Esophagus muscularis mucosa (tissue), 4 donors: ENCODE results near the gene ATF4. TPM values are rescaled to one million over a fixed set of nuclear protein-coding genes. Genes with fewer than 3 reads are reported as not detected.

ENCODE experiments used
- DNase-seq: peaks from one replicate; pipeline ENCODE4 v3.0.0-alpha.2; 2017; ENCODE audit errors: extremely low spot score
- H3K27ac ChIP-seq, 4 donors: fragments of 200-600 bp; sonication (generic); replicated peaks in 1 of 4; 1 replicate in 3 of 4; 2 replicates in 1 of 4; pipeline ENCODE4 v1.5.1; 2016 to 2019; ENCODE audit warnings: mild to moderate bottlenecking in 1 of 4
- H3K27me3 ChIP-seq, 4 donors: fragments of 200-600 bp; sonication (generic); one replicate each; pipeline versions ENCODE4 v1.5.1 to v1.6.0; 2016 to 2019
- H3K36me3 ChIP-seq, 4 donors: fragments of 200-600 bp; sonication (generic); one replicate each; pipeline ENCODE4 v1.5.1; 2016 to 2019
- H3K4me1 ChIP-seq, 4 donors: fragments of 200-600 bp; sonication (generic); one replicate each; pipeline ENCODE4 v1.5.1; 2016 to 2019
- H3K4me3 ChIP-seq, 4 donors: fragments of 200-600 bp; sonication (generic); 1 replicate in 2 of 4; 2 replicates in 2 of 4; pipeline ENCODE4 v1.5.1; 2016 to 2019; ENCODE audit warnings: mild to moderate bottlenecking in 4 of 4, moderate library complexity in 1 of 4
- H3K9me3 ChIP-seq, 4 donors: fragments of 200-600 bp; sonication (generic); 1 replicate in 3 of 4; 2 replicates in 1 of 4; pipeline ENCODE4 v1.5.1; 2016 to 2019
- EP300 ChIP-seq: sonication (generic); formaldehyde crosslinking; IDR thresholded peaks from one replicate; pipeline ENCODE4 v1.6.1; 2017; ENCODE audit warnings: antibody characterized with exemption
- POLR2A ChIP-seq: fragments of 450-650 bp; IDR thresholded peaks from one replicate; pipeline ENCODE4 v1.6.1; 2017; ENCODE audit warnings: antibody characterized with exemption, moderate library complexity, mild to moderate bottlenecking, low read depth
- POLR2AphosphoS5 ChIP-seq, 2 donors: sonication (generic); formaldehyde crosslinking; IDR thresholded peaks; one replicate each; pipeline ENCODE4 v1.6.1; 2017; ENCODE audit warnings: antibody characterized with exemption in 2 of 2
- WGBS: methylation state at CpG from one replicate; pipeline ENCODE4 v1.1.5; 2018; 5-methylcytosine and 5-hydroxymethylcytosine counted together
- intact Hi-C: fragments of 100-400 bp; cut with DNase I; formaldehyde crosslinking; loops from one replicate; pipeline ENCODE4 v1.15.1; 2023
- total RNA-seq, 4 donors: library from RNA; depleted of rRNA; stranded (reverse); fragments of >200 nt; gene quantifications; one replicate each; pipeline versions ENCODE4 v1.1.0 to v1.2.1, GENCODE V29; 2016
- TF ChIP-seq, protein P1 (sequence below), 3 experiments: fragments of 200-600 bp in 2 of 3; fragments of 450-650 bp in 1 of 3; sonication (generic) in 2 of 3; IDR thresholded peaks; one replicate each; pipeline ENCODE4 v1.5.1; 2017 to 2019; ENCODE audit warnings: antibody characterized with exemption in 3 of 3, mild to moderate bottlenecking in 2 of 3, moderate library complexity in 1 of 3

Gene ATF4
- total RNA-seq, 4 donors from 2014 or later: 516 to 895 (median 721) TPM

DNA sequence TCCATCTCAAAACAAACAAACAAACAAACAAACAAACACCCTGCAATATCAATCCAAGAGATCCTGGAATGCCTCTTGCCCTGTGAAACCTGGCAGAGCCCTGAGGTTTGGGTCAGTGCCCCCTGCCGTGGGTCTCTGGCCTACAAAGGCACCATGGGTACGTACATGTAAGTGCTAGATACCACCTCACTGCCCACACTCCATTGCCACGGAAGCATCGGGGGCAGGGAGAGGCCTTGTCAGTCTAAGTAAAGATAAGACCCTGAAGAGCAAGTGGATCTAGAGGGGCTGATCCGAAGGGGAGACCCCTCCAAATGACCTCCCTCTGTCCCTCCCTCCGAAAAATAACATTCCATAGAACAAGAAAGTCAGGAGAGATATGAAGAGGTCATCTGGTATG, 20.3 kb upstream of the ATF4 start:
- peaks cover 8 to 16% (median 12%) of the 10 kb centered on the region in 4 donors for H3K36me3 ChIP-seq
- H3K27me3 ChIP-seq: no peaks in the 10 kb centered on the region
- H3K9me3 ChIP-seq: no peaks in the 10 kb centered on the region
- no peak for TF ChIP-seq EP300
- TF ChIP-seq, protein P1, sequence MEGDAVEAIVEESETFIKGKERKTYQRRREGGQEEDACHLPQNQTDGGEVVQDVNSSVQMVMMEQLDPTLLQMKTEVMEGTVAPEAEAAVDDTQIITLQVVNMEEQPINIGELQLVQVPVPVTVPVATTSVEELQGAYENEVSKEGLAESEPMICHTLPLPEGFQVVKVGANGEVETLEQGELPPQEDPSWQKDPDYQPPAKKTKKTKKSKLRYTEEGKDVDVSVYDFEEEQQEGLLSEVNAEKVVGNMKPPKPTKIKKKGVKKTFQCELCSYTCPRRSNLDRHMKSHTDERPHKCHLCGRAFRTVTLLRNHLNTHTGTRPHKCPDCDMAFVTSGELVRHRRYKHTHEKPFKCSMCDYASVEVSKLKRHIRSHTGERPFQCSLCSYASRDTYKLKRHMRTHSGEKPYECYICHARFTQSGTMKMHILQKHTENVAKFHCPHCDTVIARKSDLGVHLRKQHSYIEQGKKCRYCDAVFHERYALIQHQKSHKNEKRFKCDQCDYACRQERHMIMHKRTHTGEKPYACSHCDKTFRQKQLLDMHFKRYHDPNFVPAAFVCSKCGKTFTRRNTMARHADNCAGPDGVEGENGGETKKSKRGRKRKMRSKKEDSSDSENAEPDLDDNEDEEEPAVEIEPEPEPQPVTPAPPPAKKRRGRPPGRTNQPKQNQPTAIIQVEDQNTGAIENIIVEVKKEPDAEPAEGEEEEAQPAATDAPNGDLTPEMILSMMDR (IDR thresholded peaks at IDR 0.05): no peak
- TF ChIP-seq POLR2A: no peak
- no peak for TF ChIP-seq POLR2AphosphoS5 (IDR thresholded peaks at IDR 0.05)
- H3K4me3 ChIP-seq: no peak overlapping the region
- peak overlapping the region in 1 of 4 donors; percentile 92 for H3K27ac ChIP-seq
- intact Hi-C loops: no loop called here
- 93% methylated on average over 6 of the region's 6 CpGs for WGBS
- no peak for DNase-seq
- peaks cover 42 to 68% (median 55%) of the 10 kb centered on the region in 4 donors for H3K4me1 ChIP-seq

DNA sequence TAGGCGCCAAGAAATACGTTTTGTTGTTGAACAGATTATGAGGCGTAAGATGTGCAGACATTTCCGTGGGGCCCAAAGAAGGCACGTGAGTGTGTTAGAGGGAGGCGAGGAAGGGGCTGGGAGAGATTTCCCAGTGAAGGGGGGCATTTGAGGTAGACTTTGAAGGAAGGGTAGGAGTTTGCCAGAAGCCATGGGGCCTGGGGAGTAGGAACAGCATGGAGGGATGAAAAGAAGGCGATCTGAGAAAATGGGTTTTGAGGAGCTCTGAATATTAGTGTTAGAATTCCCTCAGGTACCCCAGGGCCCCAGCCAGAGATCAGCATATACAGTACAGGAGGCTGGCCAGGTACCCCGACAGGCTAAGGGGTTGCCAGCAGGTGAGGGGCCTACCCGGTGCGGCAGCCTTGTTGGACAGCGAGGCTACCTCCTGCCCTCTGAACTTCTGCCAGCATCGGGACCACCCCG, 18.7 kb upstream of the ATF4 start:
- H3K27me3 ChIP-seq: no peaks in the 10 kb centered on the region
- 46% methylated on average over 7 of the region's 13 CpGs for WGBS
- H3K36me3 ChIP-seq: peaks cover 8 to 31% (median 28%) of the 10 kb centered on the region in 4 donors
- H3K9me3 ChIP-seq: no peaks in the 10 kb centered on the region
- DNase-seq: no peak
- TF ChIP-seq POLR2A: no peak
- peak overlapping the region; percentile 81 to 92 (median 85) for H3K27ac ChIP-seq
- intact Hi-C loops: no loop called here
- H3K4me3 ChIP-seq: peak overlapping the region; percentile 80 to 100 (median 98)
- H3K4me1 ChIP-seq: peaks cover 43 to 65% (median 54%) of the 10 kb centered on the region in 4 donors

DNA sequence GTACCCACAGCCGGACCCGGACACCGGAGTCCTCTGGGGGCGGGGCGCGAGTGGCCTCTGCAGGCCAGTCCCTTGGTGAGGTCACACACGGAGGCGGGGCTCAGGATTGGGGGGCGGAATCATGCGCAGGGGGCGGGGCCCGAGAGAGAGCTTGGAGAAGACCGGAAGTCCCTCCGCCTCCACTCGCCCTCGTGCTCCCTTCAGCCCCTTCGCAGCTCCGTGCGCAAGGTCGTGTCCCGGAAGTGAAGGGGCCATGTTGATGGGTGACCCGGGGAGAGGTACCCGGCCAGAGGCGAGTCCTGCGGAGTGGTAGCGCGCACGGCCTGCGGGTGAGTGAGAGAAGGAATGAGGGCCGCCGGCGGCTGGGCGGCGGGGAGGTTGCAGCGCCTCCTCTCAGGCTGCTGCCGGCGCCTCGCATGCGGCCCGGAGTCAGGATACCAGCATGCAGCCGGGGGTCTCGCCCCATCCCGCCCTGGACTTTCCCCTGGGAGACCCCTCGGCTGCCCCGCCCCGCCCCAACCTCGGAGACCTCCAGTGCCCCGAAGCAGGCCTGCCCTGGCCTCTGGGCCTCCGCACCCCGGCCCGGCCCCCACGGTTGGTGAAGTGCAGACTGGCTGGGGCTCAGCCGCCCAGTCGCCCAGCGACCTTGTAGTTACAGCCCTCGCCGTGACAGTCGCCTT, 18.1 kb upstream of the ATF4 start, which contains the start of gene MIEF1:
TSS of gene MIEF1 (plus strand) at position 182 of the 680 bp plus-strand sequence. CDS start 9,005 bp downstream, outside the sequence.
- peak within 1 kb of the TSS; percentile 80 to 100 (median 98) for H3K4me3 ChIP-seq
- WGBS: 0% methylated on average over 25 of the region's 58 CpGs
- H3K27me3 ChIP-seq: no peaks in the 10 kb centered on the region
- intact Hi-C loops: no loop called here
- TF ChIP-seq POLR2A (no peak), POLR2AphosphoS5 (IDR thresholded peaks at IDR 0.05) (peak; percentile 84 to 97), EP300 (no peak)
- TF ChIP-seq, protein P1 (IDR thresholded peaks at IDR 0.05): peak in 2 of 3 experiments; percentile 14 to 16
- H3K4me1 ChIP-seq: peaks cover 41 to 62% (median 53%) of the 10 kb centered on the region in 4 donors
- H3K36me3 ChIP-seq: peaks cover 14 to 37% (median 33%) of the 10 kb centered on the region in 4 donors
- peak; percentile 100 for DNase-seq
- H3K27ac ChIP-seq: peak within 1 kb of the TSS; percentile 81 to 92 (median 85)
- no peaks in the 10 kb centered on the region for H3K9me3 ChIP-seq

DNA sequence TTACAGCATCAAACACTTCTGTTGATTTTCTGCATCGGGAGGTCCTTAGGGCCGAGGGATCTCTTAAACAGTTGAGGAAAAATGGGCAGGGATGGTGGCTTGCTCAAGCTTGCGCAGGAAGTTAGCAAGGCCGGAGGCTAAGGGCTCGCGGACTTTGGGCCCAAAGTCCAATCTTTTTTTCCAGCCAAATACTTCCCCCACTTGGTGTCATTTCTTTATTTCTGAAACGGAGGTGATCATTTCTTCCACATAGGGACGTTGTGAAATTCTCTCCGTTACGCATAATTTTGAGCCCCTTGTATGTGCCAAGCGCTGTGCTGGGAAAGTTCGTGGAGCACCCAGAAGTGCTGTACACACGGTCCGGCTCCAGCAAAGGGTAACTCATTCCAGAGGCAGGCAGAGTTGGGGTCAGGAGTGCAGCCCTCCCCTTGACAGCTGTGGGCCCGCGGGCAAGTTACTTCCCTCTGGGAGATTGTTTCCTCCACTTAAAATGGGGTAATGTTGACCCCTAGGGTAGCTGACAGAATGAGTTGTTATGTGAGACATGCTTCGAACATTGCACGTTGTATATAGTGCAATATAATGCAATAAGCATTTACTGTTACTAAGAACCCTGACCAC, 17.5 kb upstream of the ATF4 start:
- no peak for DNase-seq
- H3K36me3 ChIP-seq: peaks cover 17 to 44% (median 40%) of the 10 kb centered on the region in 4 donors
- H3K4me1 ChIP-seq: peaks cover 41 to 60% (median 53%) of the 10 kb centered on the region in 4 donors
- no peak for TF ChIP-seq EP300
- TF ChIP-seq POLR2AphosphoS5 (IDR thresholded peaks at IDR 0.05): no peak
- TF ChIP-seq, protein P1 (IDR thresholded peaks at IDR 0.05): no peak
- TF ChIP-seq POLR2A: no peak
- intact Hi-C loops: no loop called here
- 13% methylated on average over 16 of the region's 18 CpGs for WGBS
- H3K27ac ChIP-seq: peak overlapping the region; percentile 81 to 92 (median 85)
- H3K27me3 ChIP-seq: no peaks in the 10 kb centered on the region
- no peaks in the 10 kb centered on the region for H3K9me3 ChIP-seq
- H3K4me3 ChIP-seq: peak overlapping the region; percentile 80 to 100 (median 98)

DNA sequence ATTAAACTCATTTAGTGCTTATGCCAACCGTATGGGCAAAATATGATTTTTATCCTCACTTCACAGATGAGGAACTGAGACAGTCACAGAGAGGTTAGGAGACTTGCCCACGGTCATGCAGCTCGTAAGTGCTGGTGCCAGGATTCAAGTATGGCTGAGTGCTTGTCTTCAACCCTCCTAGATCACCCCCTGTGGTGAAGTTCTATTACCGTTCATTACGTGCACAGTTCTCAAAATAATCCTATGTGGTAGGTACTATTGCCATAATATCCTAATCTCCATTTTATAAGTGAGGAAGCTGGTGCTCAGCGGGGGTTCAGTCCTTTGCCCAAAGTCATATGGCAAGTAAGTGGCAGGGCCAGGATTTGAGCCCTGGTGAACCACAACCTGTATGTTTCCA, 16.7 kb upstream of the ATF4 start:
- H3K4me1 ChIP-seq: peaks cover 39 to 58% (median 47%) of the 10 kb centered on the region in 4 donors
- no peak overlapping the region for H3K27ac ChIP-seq

More for the DNA sequence above, 16.7 kb upstream of the ATF4 start:
- no peaks in the 10 kb centered on the region for H3K27me3 ChIP-seq
- peak overlapping the region; percentile 80 to 100 (median 98) for H3K4me3 ChIP-seq
- peaks cover 17 to 51% (median 47%) of the 10 kb centered on the region in 4 donors for H3K36me3 ChIP-seq
- intact Hi-C loops: no loop called here
- WGBS: 60% methylated on average over 6 of the region's 6 CpGs
- DNase-seq: no peak
- H3K9me3 ChIP-seq: no peaks in the 10 kb centered on the region
- TF ChIP-seq POLR2A: no peak
- TF ChIP-seq, protein P1 (IDR thresholded peaks at IDR 0.05): no peak
- no peak for TF ChIP-seq POLR2AphosphoS5 (IDR thresholded peaks at IDR 0.05)
- no peak for TF ChIP-seq EP300
